Adrenal gland (tissue), 5 donors: ENCODE data around the gene C8B.

ENCODE experiments used
- POLR2A ChIP-seq, 2 donors: fragments of 450-650 bp; IDR thresholded peaks; one replicate each; pipeline ENCODE4 v1.6.1; 2017; ENCODE audit warnings: antibody characterized with exemption in 2 of 2, mild to moderate bottlenecking in 2 of 2, moderate library complexity in 1 of 2
- TF ChIP-seq, protein P1 (sequence below), 6 experiments: fragments of 450-650 bp in 4 of 6; fragments of 200-600 bp in 2 of 6; sonication (generic) in 1 of 6; IDR thresholded peaks; 1 replicate in 5 of 6; 2 replicates in 1 of 6; pipeline versions ENCODE4 v1.5.1 to v1.8.0; 2016 to 2021; ENCODE audit warnings: antibody characterized with exemption in 6 of 6, mild to moderate bottlenecking in 2 of 6, moderate library complexity in 1 of 6
- donor health status: DM: no; HTN: no; CAD: no.

DNA sequence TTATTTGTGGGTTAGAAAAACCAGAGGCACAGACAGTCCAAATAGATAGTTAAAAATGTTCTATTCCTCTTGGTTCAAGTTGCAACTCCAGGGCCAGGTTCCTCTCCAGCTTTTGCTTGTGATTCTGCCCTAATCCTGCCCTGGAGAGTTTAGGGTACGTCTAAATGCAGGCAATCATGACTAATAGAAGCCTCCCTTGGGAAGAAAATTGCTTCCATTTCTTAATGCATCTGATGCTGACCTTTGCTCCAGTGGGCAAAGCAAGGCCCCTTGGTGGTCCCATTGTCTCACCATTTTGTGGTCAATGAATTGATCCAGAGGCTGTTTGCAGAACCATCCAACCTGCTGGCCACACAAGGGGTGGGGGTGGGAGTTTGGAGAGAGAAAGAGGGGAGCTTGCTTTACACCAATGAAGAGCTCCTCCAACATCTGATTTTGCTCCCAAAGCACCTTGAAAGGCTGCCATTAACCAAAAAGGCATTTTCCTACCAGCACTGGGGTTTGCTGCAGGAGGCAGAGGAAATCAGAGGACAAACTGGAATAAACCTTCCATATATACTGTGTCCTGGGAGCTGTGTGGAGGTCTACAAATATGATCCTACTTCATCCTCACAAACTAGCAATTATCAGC lies 31.3 kb downstream of the C8B start:
- TF ChIP-seq, protein P1, sequence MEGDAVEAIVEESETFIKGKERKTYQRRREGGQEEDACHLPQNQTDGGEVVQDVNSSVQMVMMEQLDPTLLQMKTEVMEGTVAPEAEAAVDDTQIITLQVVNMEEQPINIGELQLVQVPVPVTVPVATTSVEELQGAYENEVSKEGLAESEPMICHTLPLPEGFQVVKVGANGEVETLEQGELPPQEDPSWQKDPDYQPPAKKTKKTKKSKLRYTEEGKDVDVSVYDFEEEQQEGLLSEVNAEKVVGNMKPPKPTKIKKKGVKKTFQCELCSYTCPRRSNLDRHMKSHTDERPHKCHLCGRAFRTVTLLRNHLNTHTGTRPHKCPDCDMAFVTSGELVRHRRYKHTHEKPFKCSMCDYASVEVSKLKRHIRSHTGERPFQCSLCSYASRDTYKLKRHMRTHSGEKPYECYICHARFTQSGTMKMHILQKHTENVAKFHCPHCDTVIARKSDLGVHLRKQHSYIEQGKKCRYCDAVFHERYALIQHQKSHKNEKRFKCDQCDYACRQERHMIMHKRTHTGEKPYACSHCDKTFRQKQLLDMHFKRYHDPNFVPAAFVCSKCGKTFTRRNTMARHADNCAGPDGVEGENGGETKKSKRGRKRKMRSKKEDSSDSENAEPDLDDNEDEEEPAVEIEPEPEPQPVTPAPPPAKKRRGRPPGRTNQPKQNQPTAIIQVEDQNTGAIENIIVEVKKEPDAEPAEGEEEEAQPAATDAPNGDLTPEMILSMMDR (IDR thresholded peaks at IDR 0.05): no peak
- no peak for TF ChIP-seq POLR2A (IDR thresholded peaks at IDR 0.05)
